Colonic mucosa (tissue), 4 donors: Measurements from ENCODE around the gene TACC2. TPM values are rescaled to one million over a fixed set of nuclear protein-coding genes. Genes with fewer than 3 reads are reported as not detected.
A peak's percentile ranks its signal among the peaks of the same experiment; 100 is the strongest.

Experiments
- DNase-seq: peaks from one replicate; pipeline ENCODE4 v3.0.0-alpha.2; 2020
- H3K27ac ChIP-seq: fragments of 200-600 bp; one replicate; pipeline ENCODE4 v1.8.0; 2021
- H3K27me3 ChIP-seq: fragments of 200-600 bp; one replicate; pipeline ENCODE4 v1.8.0; 2021
- H3K36me3 ChIP-seq: fragments of 200-600 bp; one replicate; pipeline ENCODE4 v1.8.0; 2021
- H3K4me1 ChIP-seq: fragments of 200-600 bp; one replicate; pipeline ENCODE4 v1.8.0; 2021; ENCODE audit warnings: mild to moderate bottlenecking
- H3K4me3 ChIP-seq: fragments of 200-600 bp; one replicate; pipeline ENCODE4 v1.8.0; 2021
- H3K9ac ChIP-seq, 2 donors: one replicate each; pipeline ENCODE4 v1.7.0; 2013; ENCODE audit warnings: control low read depth in 2 of 2, low read depth in 2 of 2, low read length in 2 of 2
- H3K9me3 ChIP-seq: fragments of 200-600 bp; one replicate; pipeline ENCODE4 v1.8.0; 2021
- intact Hi-C: fragments of 100-400 bp; cut with DNase I; formaldehyde crosslinking; loops from one replicate; pipeline ENCODE4 v1.14.1; 2022
- total RNA-seq, 2 donors: library from RNA; stranded (reverse); fragmentation: NEBNext Ultra II Directional in 1 of 2; extraction: Animal tissue kit (Norgen Biotek cat#: 25700) in 1 of 2; gene quantifications; one replicate each; pipeline ENCODE4 v1.2.1, GENCODE V29; 2021
- TF ChIP-seq, protein P1 (sequence below): fragments of 200-600 bp; IDR thresholded peaks from one replicate; pipeline ENCODE4 v1.8.0; 2022; ENCODE audit warnings: antibody characterized with exemption, mild to moderate bottlenecking
- donor health status: healthy.
- donor health status: DM: no; HTN: no; CAD: no.
- donor health status: DM: no; HTN: no; CAD: no.

Gene TACC2
- total RNA-seq, 2 donors from 2014 or later, result 90.0 to 93.2 TPM

- intact Hi-C loops, result no loop called here
- no peak for DNase-seq
- TF ChIP-seq, protein P1, sequence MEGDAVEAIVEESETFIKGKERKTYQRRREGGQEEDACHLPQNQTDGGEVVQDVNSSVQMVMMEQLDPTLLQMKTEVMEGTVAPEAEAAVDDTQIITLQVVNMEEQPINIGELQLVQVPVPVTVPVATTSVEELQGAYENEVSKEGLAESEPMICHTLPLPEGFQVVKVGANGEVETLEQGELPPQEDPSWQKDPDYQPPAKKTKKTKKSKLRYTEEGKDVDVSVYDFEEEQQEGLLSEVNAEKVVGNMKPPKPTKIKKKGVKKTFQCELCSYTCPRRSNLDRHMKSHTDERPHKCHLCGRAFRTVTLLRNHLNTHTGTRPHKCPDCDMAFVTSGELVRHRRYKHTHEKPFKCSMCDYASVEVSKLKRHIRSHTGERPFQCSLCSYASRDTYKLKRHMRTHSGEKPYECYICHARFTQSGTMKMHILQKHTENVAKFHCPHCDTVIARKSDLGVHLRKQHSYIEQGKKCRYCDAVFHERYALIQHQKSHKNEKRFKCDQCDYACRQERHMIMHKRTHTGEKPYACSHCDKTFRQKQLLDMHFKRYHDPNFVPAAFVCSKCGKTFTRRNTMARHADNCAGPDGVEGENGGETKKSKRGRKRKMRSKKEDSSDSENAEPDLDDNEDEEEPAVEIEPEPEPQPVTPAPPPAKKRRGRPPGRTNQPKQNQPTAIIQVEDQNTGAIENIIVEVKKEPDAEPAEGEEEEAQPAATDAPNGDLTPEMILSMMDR, result no peak
- Histone ChIP-seq H3K9me3 (no peaks in the 10 kb centered on the region), H3K27ac (no peak within 1 kb of the TSS), H3K9ac (no peak within 1 kb of the TSS), H3K4me3 (no peak within 1 kb of the TSS), H3K27me3 (no peaks in the 10 kb centered on the region), H3K4me1 (no peaks in the 10 kb centered on the region), H3K36me3 (no peaks in the 10 kb centered on the region)
Measured at GRCh38 chr10:122271076-122271475, 282.1 kb downstream of the TACC2 start, which contains the start of gene BTBD16. Gene BTBD16, plus strand, starts transcription at chr10:122271296. Its CDS starts 3,786 bp downstream, at chr10:122275082.

DNA sequence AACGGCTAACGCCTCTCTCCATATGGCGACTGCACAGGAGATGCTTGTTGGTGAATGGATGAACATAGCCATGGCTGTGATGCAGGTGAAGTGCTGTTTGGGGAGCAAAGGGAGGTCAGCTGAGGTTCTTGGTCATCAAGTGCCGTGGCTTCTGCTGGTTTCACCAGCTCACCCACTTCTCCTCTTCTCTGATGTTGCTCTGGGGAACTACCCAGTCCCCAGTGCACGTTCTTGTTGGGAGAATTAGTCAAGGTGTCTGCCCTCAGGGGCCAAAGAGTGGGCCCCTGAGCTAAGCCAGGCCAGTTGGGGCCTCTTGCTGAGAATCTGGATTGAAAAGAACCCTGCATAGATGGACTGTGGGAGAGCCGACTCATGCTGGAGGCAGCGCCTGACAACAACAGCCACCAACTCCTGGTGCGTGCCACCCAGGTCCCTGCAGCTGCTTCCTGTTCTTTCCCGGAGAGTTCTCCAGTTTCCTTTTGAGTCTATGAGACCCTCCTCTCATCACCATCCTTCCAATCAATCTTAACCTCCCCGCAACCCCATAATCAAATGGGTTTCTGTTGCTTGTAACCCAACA, 285.1 kb downstream of the TACC2 start:
- H3K4me1 ChIP-seq, result no peaks in the 10 kb centered on the region
- intact Hi-C loops, result no loop called here
- DNase-seq, result no peak

GRCh38 chr10:122276611-122277208, 287.7 kb downstream of the TACC2 start:
- Histone ChIP-seq H3K4me3 (no peak overlapping the region), H3K27ac (no peak overlapping the region), H3K9ac (no peak overlapping the region), H3K27me3 (no peaks in the 10 kb centered on the region), H3K9me3 (no peaks in the 10 kb centered on the region), H3K4me1 (no peaks in the 10 kb centered on the region), H3K36me3 (no peaks in the 10 kb centered on the region)
- intact Hi-C loops, result no loop called here
- DNase-seq, result no peak
- TF ChIP-seq, protein P1, result no peak

More for the DNA sequence above, 285.1 kb downstream of the TACC2 start:
- TF ChIP-seq, protein P1, result no peak
- Histone ChIP-seq H3K9ac (no peak overlapping the region), H3K9me3 (no peaks in the 10 kb centered on the region), H3K4me3 (no peak overlapping the region), H3K27me3 (no peaks in the 10 kb centered on the region), H3K27ac (no peak overlapping the region), H3K36me3 (no peaks in the 10 kb centered on the region)

DNA sequence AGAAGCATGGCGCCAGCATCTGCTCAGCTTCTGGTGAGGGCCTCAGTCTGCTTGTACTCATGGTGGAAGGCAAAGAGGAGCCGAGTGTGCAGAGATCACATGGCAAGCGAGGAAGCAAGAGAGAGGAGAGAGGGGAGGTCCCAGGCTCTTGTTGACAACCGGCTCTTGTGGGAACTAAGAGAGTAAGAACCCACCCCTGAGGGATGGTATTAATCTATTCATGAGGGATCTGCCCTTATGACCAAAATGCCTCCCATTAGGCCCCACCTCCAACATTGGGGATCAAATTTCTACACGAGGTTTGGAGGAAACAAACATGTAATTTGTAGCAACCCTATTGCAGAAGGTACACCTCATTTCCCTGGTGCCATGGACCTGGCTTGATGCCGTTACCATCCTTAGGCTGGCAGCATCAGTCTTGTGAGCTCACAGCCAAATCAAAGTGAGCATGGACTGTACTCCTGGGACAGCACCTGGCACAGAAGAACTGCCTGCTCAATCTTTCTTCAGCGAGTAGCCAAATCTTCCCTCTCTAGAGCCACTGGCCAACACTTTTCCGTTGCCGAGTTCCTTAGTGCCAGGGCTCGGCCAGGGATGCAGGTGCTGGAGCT, 288.7 kb downstream of the TACC2 start:
- Histone ChIP-seq H3K4me3 (no peak overlapping the region), H3K27ac (no peak overlapping the region), H3K9me3 (no peaks in the 10 kb centered on the region), H3K27me3 (no peaks in the 10 kb centered on the region), H3K9ac (no peak overlapping the region), H3K36me3 (no peaks in the 10 kb centered on the region), H3K4me1 (no peaks in the 10 kb centered on the region)
- no peak for DNase-seq
- TF ChIP-seq, protein P1, result no peak
- intact Hi-C loops, result no loop called here

DNA sequence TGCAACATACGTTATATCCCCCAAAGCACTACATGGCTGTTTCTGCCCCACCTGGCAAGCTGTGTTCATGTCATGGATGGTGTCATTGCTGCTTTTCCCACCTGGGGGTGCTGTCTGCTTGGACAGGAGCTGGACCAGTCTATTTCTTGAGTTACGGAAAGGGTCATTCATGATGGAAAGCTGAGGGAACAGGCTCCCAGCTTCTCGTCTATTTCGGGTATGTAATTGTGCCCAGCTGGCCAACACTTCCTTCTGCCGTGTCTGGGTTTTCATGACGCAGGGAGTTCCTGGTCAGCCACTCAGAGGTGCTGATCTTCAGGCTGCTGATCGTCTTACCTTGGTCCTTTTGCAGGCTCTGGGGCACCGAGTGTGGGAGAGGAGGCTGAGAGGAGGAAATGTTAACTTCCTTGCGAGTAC, 290.8 kb downstream of the TACC2 start:
- Histone ChIP-seq H3K4me1 (no peaks in the 10 kb centered on the region), H3K36me3 (no peaks in the 10 kb centered on the region), H3K4me3 (no peak overlapping the region), H3K27ac (no peak overlapping the region), H3K9me3 (no peaks in the 10 kb centered on the region), H3K9ac (no peak overlapping the region), H3K27me3 (no peaks in the 10 kb centered on the region)
- TF ChIP-seq, protein P1, result peak; percentile 47
- intact Hi-C loops, result loop anchor here (10.0 kb wide), 1 partner anchor 425 kb away; no protein-coding TSS in a partner anchor
- DNase-seq, result no peak
